Activated CD4-positive, alpha-beta T cell treated with anti-CD3 and anti-CD28 coated beads for 36 hours (primary cell): Measurements from ENCODE around the gene KCNMB2. TPM values are rescaled to one million over a fixed set of nuclear protein-coding genes. Genes with fewer than 3 reads are reported as not detected.

Experiments
- ATAC-seq: fragments of 200-7000 bp; cut with Tn5 transposase; one replicate; pipeline ENCODE4 v1.10.0; 2021; ENCODE audit warnings: mild to moderate bottlenecking, moderate library complexity
- CTCF ChIA-PET: fragments of 350-600 bp; sonication (Branson Sonifier 250); formaldehyde crosslinking; loops from one replicate; lab custom pipeline; 2021; ENCODE audit warnings: antibody characterized with exemption; lab: Charles Lee
- POLR2A ChIA-PET: fragments of 350-600 bp; sonication (Branson Sonifier 250); formaldehyde crosslinking; loops from one replicate; lab custom pipeline; 2021; ENCODE audit warnings: antibody characterized with exemption, inconsistent platforms; lab: Charles Lee
- DNase-seq: peaks from one replicate; pipeline ENCODE4 v3.0.0-alpha.2; 2020
- H3K27ac Mint-ChIP-seq: one replicate; pipeline ENCODE4 v1.8.0; 2021; ENCODE audit warnings: mixed read lengths
- H3K27me3 Mint-ChIP-seq: one replicate; pipeline ENCODE4 v1.8.0; 2021; ENCODE audit warnings: mixed read lengths
- H3K36me3 Mint-ChIP-seq: one replicate; pipeline ENCODE4 v1.8.0; 2021; ENCODE audit warnings: low read depth, mixed read lengths
- H3K4me1 Mint-ChIP-seq: one replicate; pipeline ENCODE4 v1.8.0; 2021; ENCODE audit warnings: mixed read lengths
- H3K4me3 Mint-ChIP-seq: one replicate; pipeline ENCODE4 v1.8.0; 2021; ENCODE audit warnings: mild to moderate bottlenecking, moderate library complexity, mixed read lengths
- H3K9me3 Mint-ChIP-seq: one replicate; pipeline ENCODE4 v1.8.0; 2021; ENCODE audit warnings: low read depth, mixed read lengths
- intact Hi-C, 2 experiments: fragments of 100-400 bp; cut with DNase I in 1 of 2; cut with micrococcal nuclease in 1 of 2; formaldehyde crosslinking; loops; one replicate each; pipeline versions ENCODE4 v1.14.2 to v1.15.1; 2022 to 2024; cut with DNase I, micrococcal nuclease
- total RNA-seq, 2 experiments: library from RNA; stranded (reverse); gene quantifications; one replicate each; pipeline ENCODE4 v1.2.3, GENCODE V29; 2021

The KCNMB2 gene
- total RNA-seq, 2 experiments from 2014 or later = not detected

- H3K27me3 Mint-ChIP-seq = no peaks in the 10 kb centered on the region
- intact Hi-C loops = no loop called here
- no peak for ATAC-seq
- peaks cover 2% of the 10 kb centered on the region for H3K4me1 Mint-ChIP-seq
- no peak for DNase-seq
- ChIA-PET POLR2A (no interaction called here), CTCF (no interaction called here)
- H3K27ac Mint-ChIP-seq = no peak overlapping the region
- H3K4me3 Mint-ChIP-seq = no peak overlapping the region
- no peaks in the 10 kb centered on the region for H3K36me3 Mint-ChIP-seq
- H3K9me3 Mint-ChIP-seq = no peaks in the 10 kb centered on the region
Observed at GRCh38 chr3:178709051-178709450, 172.8 kb downstream of the KCNMB2 start.

GRCh38 chr3:178711753-178712152, 175.5 kb downstream of the KCNMB2 start:
- H3K4me1 Mint-ChIP-seq = peaks cover 2% of the 10 kb centered on the region
- H3K27ac Mint-ChIP-seq = no peak overlapping the region
- DNase-seq = no peak
- no peak overlapping the region for H3K4me3 Mint-ChIP-seq
- no peaks in the 10 kb centered on the region for H3K36me3 Mint-ChIP-seq
- POLR2A ChIA-PET = no interaction called here
- intact Hi-C loops = no loop called here
- H3K9me3 Mint-ChIP-seq = no peaks in the 10 kb centered on the region
- peaks cover 2% of the 10 kb centered on the region for H3K27me3 Mint-ChIP-seq
- CTCF ChIA-PET = no interaction called here
- ATAC-seq = no peak

- Mint-ChIP-seq H3K4me1 (peaks cover 2% of the 10 kb centered on the region), H3K36me3 (no peaks in the 10 kb centered on the region), H3K27me3 (peaks cover 2% of the 10 kb centered on the region), H3K9me3 (no peaks in the 10 kb centered on the region), H3K27ac (no peak overlapping the region), H3K4me3 (no peak overlapping the region)
- ChIA-PET POLR2A (no interaction called here), CTCF (no interaction called here)
- intact Hi-C loops = no loop called here
- no peak for DNase-seq
- ATAC-seq = no peak
Observed at GRCh38 chr3:178712247-178712646, 176.0 kb downstream of the KCNMB2 start.

GRCh38 chr3:178714925-178715832, 178.9 kb downstream of the KCNMB2 start:
- no peak overlapping the region for H3K27ac Mint-ChIP-seq
- CTCF ChIA-PET = no interaction called here
- ATAC-seq = no peak
- H3K4me3 Mint-ChIP-seq = no peak overlapping the region
- H3K4me1 Mint-ChIP-seq = no peaks in the 10 kb centered on the region
- H3K27me3 Mint-ChIP-seq = peaks cover 2% of the 10 kb centered on the region
- DNase-seq = no peak
- H3K36me3 Mint-ChIP-seq = no peaks in the 10 kb centered on the region
- H3K9me3 Mint-ChIP-seq = no peaks in the 10 kb centered on the region
- intact Hi-C loops = no loop called here
- POLR2A ChIA-PET = no interaction called here

GRCh38 chr3:178718995-178719635, 182.9 kb downstream of the KCNMB2 start:
- POLR2A ChIA-PET = no interaction called here
- peaks cover 2% of the 10 kb centered on the region for H3K27me3 Mint-ChIP-seq
- intact Hi-C loops = no loop called here
- no peak overlapping the region for H3K27ac Mint-ChIP-seq
- H3K36me3 Mint-ChIP-seq = no peaks in the 10 kb centered on the region
- ATAC-seq (no peak), DNase-seq (no peak)
- H3K9me3 Mint-ChIP-seq = peaks cover 2% of the 10 kb centered on the region
- no peak overlapping the region for H3K4me3 Mint-ChIP-seq
- CTCF ChIA-PET = interaction anchor here (0.6 to 0.7 kb wide), 2 partner anchors 300 to 1781 kb away, joined by 3 read pairs; no protein-coding TSS in a partner anchor
- no peaks in the 10 kb centered on the region for H3K4me1 Mint-ChIP-seq

- intact Hi-C loops = no loop called here
- ATAC-seq = no peak
Observed at GRCh38 chr3:178732824-178733223, 196.6 kb downstream of the KCNMB2 start.

GRCh38 chr3:178735032-178735674, 198.9 kb downstream of the KCNMB2 start:
- ATAC-seq (no peak), DNase-seq (no peak)
- Mint-ChIP-seq H3K4me3 (no peak overlapping the region), H3K36me3 (no peaks in the 10 kb centered on the region), H3K27me3 (peaks cover 2% of the 10 kb centered on the region), H3K27ac (no peak overlapping the region), H3K4me1 (no peaks in the 10 kb centered on the region), H3K9me3 (no peaks in the 10 kb centered on the region)
- ChIA-PET POLR2A (no interaction called here), CTCF (no interaction called here)
- intact Hi-C loops = no loop called here

More at GRCh38 chr3:178732824-178733223, 196.6 kb downstream of the KCNMB2 start:
- ChIA-PET POLR2A (no interaction called here), CTCF (no interaction called here)
- Mint-ChIP-seq H3K27ac (no peak overlapping the region), H3K36me3 (no peaks in the 10 kb centered on the region), H3K9me3 (no peaks in the 10 kb centered on the region), H3K27me3 (peaks cover 2% of the 10 kb centered on the region), H3K4me3 (no peak overlapping the region), H3K4me1 (no peaks in the 10 kb centered on the region)
- no peak for DNase-seq

- Mint-ChIP-seq H3K27ac (no peak overlapping the region), H3K4me1 (no peaks in the 10 kb centered on the region), H3K36me3 (no peaks in the 10 kb centered on the region), H3K9me3 (no peaks in the 10 kb centered on the region), H3K4me3 (no peak overlapping the region), H3K27me3 (peaks cover 2% of the 10 kb centered on the region)
- POLR2A ChIA-PET = no interaction called here
- CTCF ChIA-PET = no interaction called here
- DNase-seq = no peak
- intact Hi-C loops = no loop called here
- ATAC-seq = no peak
Observed at GRCh38 chr3:178736300-178736699, 200.1 kb downstream of the KCNMB2 start.

GRCh38 chr3:178739720-178740119, 203.5 kb downstream of the KCNMB2 start:
- H3K4me1 Mint-ChIP-seq = no peaks in the 10 kb centered on the region
- CTCF ChIA-PET = no interaction called here
- no peak for DNase-seq
- no peak overlapping the region for H3K27ac Mint-ChIP-seq
- POLR2A ChIA-PET = no interaction called here
- no peak for ATAC-seq
- no peaks in the 10 kb centered on the region for H3K27me3 Mint-ChIP-seq
- no peaks in the 10 kb centered on the region for H3K9me3 Mint-ChIP-seq
- no peaks in the 10 kb centered on the region for H3K36me3 Mint-ChIP-seq
- intact Hi-C loops = no loop called here
- no peak overlapping the region for H3K4me3 Mint-ChIP-seq

- no peak overlapping the region for H3K27ac Mint-ChIP-seq
- H3K4me3 Mint-ChIP-seq = no peak overlapping the region
- intact Hi-C loops = no loop called here
- H3K4me1 Mint-ChIP-seq = no peaks in the 10 kb centered on the region
- CTCF ChIA-PET = no interaction called here
- no peaks in the 10 kb centered on the region for H3K27me3 Mint-ChIP-seq
- DNase-seq (no peak), ATAC-seq (no peak)
- H3K36me3 Mint-ChIP-seq = no peaks in the 10 kb centered on the region
- POLR2A ChIA-PET = no interaction called here
- H3K9me3 Mint-ChIP-seq = peaks cover 4% of the 10 kb centered on the region
Observed at GRCh38 chr3:178741020-178741419, 204.8 kb downstream of the KCNMB2 start.

- peaks cover 7% of the 10 kb centered on the region for H3K9me3 Mint-ChIP-seq
- no peaks in the 10 kb centered on the region for H3K4me1 Mint-ChIP-seq
- no peak overlapping the region for H3K27ac Mint-ChIP-seq
- ATAC-seq = no peak
- no peaks in the 10 kb centered on the region for H3K36me3 Mint-ChIP-seq
- CTCF ChIA-PET = no interaction called here
- no peaks in the 10 kb centered on the region for H3K27me3 Mint-ChIP-seq
- H3K4me3 Mint-ChIP-seq = no peak overlapping the region
- POLR2A ChIA-PET = no interaction called here
- no peak for DNase-seq
- intact Hi-C loops = no loop called here
Observed at GRCh38 chr3:178743297-178743696, 207.1 kb downstream of the KCNMB2 start.
